Fibroblast of lung (primary cell): Measurements from ENCODE around the gene SLCO1C1. TPM values are rescaled to one million over a fixed set of nuclear protein-coding genes. Genes with fewer than 3 reads are reported as not detected.
A peak's percentile ranks its signal among the peaks of the same experiment; 100 is the strongest.

Experiments used
- DNase-seq, 2 donors: peaks; one replicate each; pipeline versions ENCODE4 v3.0.0 to v3.0.0-alpha.2; 2010; ENCODE audit warnings: low read depth in 2 of 2
- H2AFZ ChIP-seq: 2 replicates; pipeline ENCODE4 v1.5.1; 2012; ENCODE audit warnings: low read length, control low read depth, inconsistent platforms
- H3K27ac ChIP-seq: 2 replicates; pipeline ENCODE4 v1.5.1; 2011; ENCODE audit warnings: low read length, control low read depth; ENCODE audit not compliant: insufficient read depth
- H3K27me3 ChIP-seq: 2 replicates; pipeline ENCODE4 v1.5.1; 2011; ENCODE audit warnings: mild to moderate bottlenecking, low read length; ENCODE audit not compliant: control insufficient read depth, insufficient read depth
- H3K36me3 ChIP-seq: 2 replicates; pipeline ENCODE4 v1.5.1; 2011; ENCODE audit warnings: low read length; ENCODE audit not compliant: control insufficient read depth, insufficient read depth
- H3K4me1 ChIP-seq: 2 replicates; pipeline ENCODE4 v1.5.1; 2011; ENCODE audit warnings: low read length; ENCODE audit not compliant: control insufficient read depth, insufficient read depth; ENCODE audit errors: extremely low read depth
- H3K4me2 ChIP-seq: 2 replicates; pipeline ENCODE4 v1.5.1; 2011; ENCODE audit warnings: low read length, control low read depth; ENCODE audit not compliant: insufficient read depth; ENCODE audit errors: extremely low read depth
- H3K4me3 ChIP-seq, 4 experiments: fragments of 200-600 bp in 1 of 4; sonication (generic) in 1 of 4; replicated peaks in 1 of 4; 2 replicates each; pipeline ENCODE4 v1.5.1; 2011 to 2016; ENCODE audit warnings: low read length in 4 of 4, low read depth in 3 of 4, mild to moderate bottlenecking in 3 of 4, control low read depth in 2 of 4, inconsistent platforms in 1 of 4, mixed read lengths in 1 of 4; ENCODE audit not compliant: insufficient read depth in 1 of 4; ENCODE audit errors: control extremely low read depth in 1 of 4
- H3K79me2 ChIP-seq: 2 replicates; pipeline ENCODE4 v1.5.1; 2012; ENCODE audit warnings: mild to moderate bottlenecking, low read length, inconsistent platforms; ENCODE audit not compliant: control insufficient read depth, insufficient read depth
- H3K9ac ChIP-seq: 2 replicates; pipeline ENCODE4 v1.5.1; 2011; ENCODE audit warnings: mild to moderate bottlenecking, low read length, control low read depth; ENCODE audit not compliant: insufficient read depth
- H3K9me3 ChIP-seq: 2 replicates; pipeline ENCODE4 v1.5.1; 2012; ENCODE audit warnings: low read depth, low read length; ENCODE audit not compliant: control insufficient read depth, insufficient read depth
- H4K20me1 ChIP-seq: 2 replicates; pipeline ENCODE4 v1.5.1; 2011; ENCODE audit warnings: low read length; ENCODE audit not compliant: control insufficient read depth, insufficient read depth; ENCODE audit errors: extremely low read depth
- CTCF ChIP-seq, 2 donors: IDR thresholded peaks in 1 of 2; conservative IDR thresholded peaks in 1 of 2; 1 replicate in 1 of 2; 2 replicates in 1 of 2; pipeline ENCODE4 v1.5.1; 2011 to 2012; ENCODE audit warnings: low read length in 2 of 2, control low read depth in 1 of 2, inconsistent platforms in 1 of 2, low read depth in 1 of 2, mild to moderate bottlenecking in 1 of 2
- EZH2 ChIP-seq: IDR thresholded peaks from 2 replicates; pipeline ENCODE4 v1.5.1; 2012; ENCODE audit warnings: low read length, control low read depth, mild to moderate bottlenecking; ENCODE audit errors: missing control alignments
- polyA plus RNA-seq, 2 donors: library from polyadenylated mRNA; depleted of rRNA in 1 of 2; stranded (reverse) in 1 of 2; unstranded in 1 of 2; fragments of >200 nt; gene quantifications; 2 replicates each; pipeline ENCODE4 v1.2.1, GENCODE V29; 2011 to 2012; ENCODE audit warnings: missing spikeins in 1 of 2
- total RNA-seq: library from RNA; depleted of rRNA; stranded (reverse); fragments of >200 nt; gene quantifications from 2 replicates; pipeline ENCODE4 v1.2.1, GENCODE V29; 2014

Gene SLCO1C1
- total and polyA plus RNA-seq, 2 donors (not counting 1 experiment from before 2014, with no cell fraction given) = not detected

- Histone ChIP-seq H3K9me3 (no peaks in the 10 kb centered on the region), H4K20me1 (no peaks in the 10 kb centered on the region), H3K9ac (no peak overlapping the region), H3K4me1 (no peaks in the 10 kb centered on the region), H3K27ac (no peak overlapping the region), H3K36me3 (no peaks in the 10 kb centered on the region), H3K79me2 (no peaks in the 10 kb centered on the region), H2AFZ (no peak overlapping the region), H3K4me2 (no peak overlapping the region), H3K27me3 (no peaks in the 10 kb centered on the region), H3K4me3 (no peak overlapping the region)
- DNase-seq = no peak
- TF ChIP-seq CTCF (conservative IDR thresholded peaks at IDR 0.05 in 1 of 2, IDR thresholded peaks at IDR 0.05 in 1 of 2; ENCODE audit: low read depth in 1 of 2, low read length in 2 of 2) (no peak), EZH2 (no peak)
Observed at GRCh38 chr12:20792971-20793370, 97.8 kb downstream of the SLCO1C1 start.

GRCh38 chr12:20798554-20798953 is 103.4 kb downstream of the SLCO1C1 start:
- Histone ChIP-seq H3K27ac (no peak overlapping the region), H3K36me3 (no peaks in the 10 kb centered on the region), H3K4me3 (no peak overlapping the region), H3K27me3 (no peaks in the 10 kb centered on the region), H3K79me2 (no peaks in the 10 kb centered on the region), H3K9ac (no peak overlapping the region), H4K20me1 (no peaks in the 10 kb centered on the region), H2AFZ (no peak overlapping the region), H3K4me1 (no peaks in the 10 kb centered on the region), H3K4me2 (no peak overlapping the region), H3K9me3 (no peaks in the 10 kb centered on the region)
- TF ChIP-seq CTCF (conservative IDR thresholded peaks at IDR 0.05 in 1 of 2, IDR thresholded peaks at IDR 0.05 in 1 of 2; ENCODE audit: low read depth in 1 of 2, low read length in 2 of 2) = peak in 1 of 2 donors; percentile 12
- TF ChIP-seq EZH2 = no peak
- DNase-seq = peak in 1 of 2 donors; percentile 8

- DNase-seq = no peak
- Histone ChIP-seq H3K4me2 (no peak overlapping the region), H3K4me3 (no peak overlapping the region), H3K36me3 (no peaks in the 10 kb centered on the region), H3K9me3 (no peaks in the 10 kb centered on the region), H3K9ac (no peak overlapping the region), H2AFZ (no peak overlapping the region), H3K27me3 (no peaks in the 10 kb centered on the region), H3K4me1 (no peaks in the 10 kb centered on the region), H3K79me2 (no peaks in the 10 kb centered on the region), H3K27ac (no peak overlapping the region), H4K20me1 (no peaks in the 10 kb centered on the region)
- TF ChIP-seq EZH2 = no peak
- TF ChIP-seq CTCF (conservative IDR thresholded peaks at IDR 0.05 in 1 of 2, IDR thresholded peaks at IDR 0.05 in 1 of 2; ENCODE audit: low read depth in 1 of 2, low read length in 2 of 2) = no peak
Observed at GRCh38 chr12:20800160-20800559, 105.0 kb downstream of the SLCO1C1 start.
